ENCODE results near the gene FAM236D.
"Not testable (repeated sequence)": the region's sequence is repeated elsewhere in the genome, so short reads cannot be mapped to it uniquely, and the experiment has no call there.

- TF ChIP-seq, protein P1, sequence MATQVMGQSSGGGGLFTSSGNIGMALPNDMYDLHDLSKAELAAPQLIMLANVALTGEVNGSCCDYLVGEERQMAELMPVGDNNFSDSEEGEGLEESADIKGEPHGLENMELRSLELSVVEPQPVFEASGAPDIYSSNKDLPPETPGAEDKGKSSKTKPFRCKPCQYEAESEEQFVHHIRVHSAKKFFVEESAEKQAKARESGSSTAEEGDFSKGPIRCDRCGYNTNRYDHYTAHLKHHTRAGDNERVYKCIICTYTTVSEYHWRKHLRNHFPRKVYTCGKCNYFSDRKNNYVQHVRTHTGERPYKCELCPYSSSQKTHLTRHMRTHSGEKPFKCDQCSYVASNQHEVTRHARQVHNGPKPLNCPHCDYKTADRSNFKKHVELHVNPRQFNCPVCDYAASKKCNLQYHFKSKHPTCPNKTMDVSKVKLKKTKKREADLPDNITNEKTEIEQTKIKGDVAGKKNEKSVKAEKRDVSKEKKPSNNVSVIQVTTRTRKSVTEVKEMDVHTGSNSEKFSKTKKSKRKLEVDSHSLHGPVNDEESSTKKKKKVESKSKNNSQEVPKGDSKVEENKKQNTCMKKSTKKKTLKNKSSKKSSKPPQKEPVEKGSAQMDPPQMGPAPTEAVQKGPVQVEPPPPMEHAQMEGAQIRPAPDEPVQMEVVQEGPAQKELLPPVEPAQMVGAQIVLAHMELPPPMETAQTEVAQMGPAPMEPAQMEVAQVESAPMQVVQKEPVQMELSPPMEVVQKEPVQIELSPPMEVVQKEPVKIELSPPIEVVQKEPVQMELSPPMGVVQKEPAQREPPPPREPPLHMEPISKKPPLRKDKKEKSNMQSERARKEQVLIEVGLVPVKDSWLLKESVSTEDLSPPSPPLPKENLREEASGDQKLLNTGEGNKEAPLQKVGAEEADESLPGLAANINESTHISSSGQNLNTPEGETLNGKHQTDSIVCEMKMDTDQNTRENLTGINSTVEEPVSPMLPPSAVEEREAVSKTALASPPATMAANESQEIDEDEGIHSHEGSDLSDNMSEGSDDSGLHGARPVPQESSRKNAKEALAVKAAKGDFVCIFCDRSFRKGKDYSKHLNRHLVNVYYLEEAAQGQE (IDR thresholded peaks at IDR 0.05; ENCODE audit: low read depth), result not testable (repeated sequence)
- TF ChIP-seq CTCF (IDR thresholded peaks at IDR 0.05 in 2 of 3, conservative IDR thresholded peaks at IDR 0.05 in 1 of 3; ENCODE audit: borderline replicate concordance in 1 of 3, insufficient read depth in 1 of 3, low read depth in 2 of 3, low read length in 2 of 3), result not testable (repeated sequence)
These were observed 29.9 kb downstream of the FAM236D start for GRCh38 chrX:72778146-72778545.

Data from HCT116 (cell line).